Embryonic facial prominence (tissue), 1 donor: Measurements from ENCODE around the gene TMA7.
"Not testable (repeated sequence)": the region's sequence is repeated elsewhere in the genome, so short reads cannot be mapped to it uniquely, and the experiment has no call there.

Experiments used
- DNase-seq: peaks from one replicate; pipeline ENCODE4 v3.0.0-alpha.2; 2016; ENCODE audit errors: extremely low spot score

TMA7 gene

GRCh38 chr3:48468329-48468731 lies 28.3 kb downstream of the TMA7 start:
- DNase-seq: no peak

DNA sequence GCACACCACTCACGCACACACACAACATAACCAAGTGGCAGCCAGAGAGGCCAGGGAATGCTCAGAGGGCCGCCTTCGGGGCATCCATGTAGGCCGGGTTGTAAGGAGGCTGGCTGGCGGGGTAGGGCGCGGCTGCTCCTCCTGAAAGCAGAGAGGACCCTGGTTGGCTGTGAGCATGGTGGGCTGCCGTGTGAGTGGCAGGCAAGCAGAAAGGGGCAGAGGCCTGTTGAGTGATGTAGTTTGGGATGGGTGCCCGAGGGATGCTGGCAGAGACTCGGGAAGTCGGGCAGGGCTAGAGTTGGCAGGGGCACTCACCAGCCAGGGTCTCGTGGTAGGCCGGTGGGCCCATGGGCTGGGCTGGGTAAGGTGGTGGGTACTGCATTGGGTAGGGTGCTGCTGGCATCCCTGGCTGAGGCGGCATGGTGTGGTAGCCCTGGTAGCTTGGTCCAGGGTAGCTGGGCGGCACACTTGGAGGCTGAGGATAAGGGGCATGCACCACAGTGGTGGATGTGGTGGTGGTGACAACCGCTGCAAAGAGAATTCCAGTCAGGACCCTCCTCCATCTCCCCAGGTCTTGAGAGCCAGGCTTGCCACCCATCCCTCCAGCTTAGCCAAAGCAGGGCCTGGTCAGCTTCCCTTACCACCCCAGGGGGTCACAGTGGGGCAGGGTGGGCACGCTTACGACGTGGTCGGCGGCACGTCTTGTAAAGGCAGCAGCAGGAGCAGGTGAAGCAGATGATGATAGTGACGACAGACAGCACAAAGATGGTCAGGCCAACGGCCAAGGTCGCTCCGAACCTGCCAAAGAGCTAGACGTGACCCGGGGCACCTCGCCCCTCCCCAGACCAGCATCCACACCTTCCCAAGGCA lies 29.2 kb downstream of the TMA7 start:
- DNase-seq: no peak

- no peak for DNase-seq
Observed at GRCh38 chr3:48470286-48470685, 30.2 kb downstream of the TMA7 start.

DNA sequence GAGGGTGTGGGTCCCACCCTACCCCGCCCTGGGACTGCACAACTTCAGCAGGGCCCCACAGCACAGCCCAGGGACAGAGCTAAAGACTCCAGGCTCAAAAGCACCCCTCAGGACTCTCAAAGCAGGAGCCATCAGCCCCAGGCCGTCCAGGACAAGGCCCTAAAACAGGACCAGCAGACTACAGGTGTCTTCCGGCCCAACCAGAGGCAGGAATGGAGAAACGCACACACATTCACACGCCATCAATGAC lies 32.5 kb downstream of the TMA7 start:
- no peak for DNase-seq

DNA sequence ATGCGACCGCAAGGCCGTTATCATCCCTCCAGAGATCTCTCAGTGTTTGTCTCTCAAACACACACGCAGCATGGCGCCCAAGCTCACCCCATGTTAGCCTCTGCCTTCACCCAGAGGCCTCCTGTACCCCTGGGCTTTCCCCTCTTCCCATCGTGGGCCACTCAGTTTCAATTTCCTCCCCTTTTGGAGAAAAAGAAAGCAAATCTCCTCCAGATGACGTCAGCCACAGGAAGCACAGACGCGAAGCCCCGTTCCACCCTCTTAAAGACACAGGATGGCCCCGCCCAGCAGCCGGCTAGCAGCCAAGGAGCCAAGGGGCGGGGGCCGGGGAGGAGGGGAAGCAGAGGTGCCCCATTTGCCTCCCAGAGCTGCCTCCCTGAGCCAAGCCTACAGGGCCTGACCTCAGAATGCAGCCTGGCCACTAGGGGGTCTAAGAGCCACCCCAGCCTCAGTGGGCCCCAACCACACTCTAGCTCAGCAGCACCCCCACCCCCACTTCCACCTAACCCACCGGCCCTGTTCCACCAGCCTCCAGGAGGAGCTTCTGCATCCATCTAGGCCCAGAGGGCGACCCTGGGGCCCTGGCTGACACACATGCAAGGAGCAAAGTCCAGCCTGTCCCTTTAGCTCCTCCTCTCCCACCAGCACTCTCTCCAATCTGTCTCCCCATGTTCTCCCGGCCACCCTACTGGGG lies 33.0 kb downstream of the TMA7 start:
- DNase-seq: peak; percentile 89

DNA sequence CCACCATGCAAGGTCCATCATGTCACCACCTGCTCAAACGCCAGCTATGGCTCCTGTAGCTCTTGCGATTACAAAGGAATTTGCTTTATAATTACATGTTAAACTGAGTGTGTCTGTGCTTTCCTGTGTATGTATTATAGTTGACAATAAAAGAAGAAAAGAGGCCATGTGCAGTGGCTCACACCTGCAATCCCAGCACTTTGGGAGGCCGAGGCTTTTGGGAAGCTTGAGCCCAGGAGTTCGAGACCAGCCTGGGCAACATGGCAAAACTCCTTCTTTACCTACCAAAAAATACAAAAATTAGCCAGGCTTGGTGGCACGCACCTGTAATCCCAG lies 33.5 kb downstream of the TMA7 start:
- DNase-seq: no peak

GRCh38 chr3:48474031-48474430 lies 34.0 kb downstream of the TMA7 start:
- DNase-seq: not testable (repeated sequence)

DNA sequence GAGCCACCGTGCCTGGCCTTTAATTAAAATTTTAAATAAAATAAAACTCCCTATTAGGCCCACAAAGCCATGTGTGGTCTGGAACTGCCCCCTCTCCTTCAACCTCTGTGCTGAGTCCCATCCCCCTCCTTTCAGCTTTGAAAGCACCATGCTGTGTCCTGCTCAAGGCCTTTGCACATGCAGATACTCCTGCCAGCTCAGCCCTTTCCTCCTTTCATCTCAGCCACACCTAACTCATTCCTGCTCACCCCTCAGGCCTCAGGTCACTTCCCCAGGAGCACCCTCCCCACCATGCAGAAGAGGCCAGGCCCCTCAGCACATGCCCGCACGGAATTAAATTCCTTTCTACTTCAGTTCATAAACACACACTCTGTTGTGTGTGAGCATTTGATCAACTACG lies 34.6 kb downstream of the TMA7 start:
- DNase-seq: no peak

GRCh38 chr3:48475188-48475587 lies 35.1 kb downstream of the TMA7 start:
- no peak for DNase-seq

DNA sequence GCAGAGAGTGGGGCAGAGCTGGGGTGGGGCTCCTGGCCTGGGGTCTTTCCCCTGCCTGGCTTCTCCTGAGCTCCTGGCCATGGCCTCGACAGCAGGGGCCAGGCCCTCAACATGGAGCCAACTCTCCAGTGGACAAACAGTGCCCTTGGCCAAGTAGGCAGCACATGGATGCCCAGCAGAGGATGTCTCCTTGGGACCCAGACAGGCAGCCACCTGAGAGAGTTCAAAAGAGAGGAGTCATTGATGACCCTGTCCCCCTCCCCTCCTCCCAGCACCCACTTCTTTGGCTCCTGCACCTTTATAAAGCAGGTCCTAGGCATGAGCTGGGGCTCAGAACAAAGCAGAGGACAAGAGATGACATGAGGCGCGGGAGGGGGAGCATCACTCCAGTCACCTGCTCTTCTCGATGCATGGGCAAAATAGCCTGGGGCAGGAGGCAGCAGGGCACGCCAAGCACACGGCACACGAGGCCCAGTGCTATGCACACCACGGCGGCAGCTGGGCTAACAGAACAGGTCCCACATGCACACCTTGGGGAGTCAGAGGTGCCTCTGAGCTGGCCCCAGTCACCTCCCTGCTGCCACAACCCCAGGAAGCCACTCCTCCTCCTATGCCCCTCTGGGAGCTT lies 36.5 kb downstream of the TMA7 start:
- DNase-seq: no peak

DNA sequence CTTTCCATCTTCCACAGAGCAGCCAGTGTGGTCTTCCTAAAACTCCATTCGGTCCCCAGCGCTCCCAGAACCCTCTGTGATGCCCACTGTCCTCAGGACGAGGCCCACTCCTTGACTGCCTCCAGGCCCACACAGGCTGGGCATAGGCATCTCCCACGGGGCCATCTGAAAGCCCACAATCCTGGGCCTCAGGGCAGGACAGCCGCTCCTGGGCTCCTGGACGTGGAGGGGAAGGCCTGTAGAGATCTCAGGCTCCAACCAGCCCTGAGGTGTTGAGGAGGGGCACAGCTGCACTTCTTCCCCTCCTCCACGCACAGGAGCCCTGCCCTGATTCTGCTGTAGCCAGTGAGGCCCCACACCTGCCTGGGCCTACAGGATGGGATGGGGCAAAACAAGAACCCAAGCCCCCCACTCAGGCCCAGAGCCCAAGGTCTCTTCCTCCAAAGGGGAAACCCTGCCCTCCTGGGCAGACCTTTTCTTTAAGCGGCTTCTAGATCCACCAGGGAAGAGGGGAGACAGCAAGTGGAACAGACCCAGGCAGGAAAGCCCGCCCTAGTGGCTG lies 38.0 kb downstream of the TMA7 start:
- no peak for DNase-seq

- DNase-seq: no peak
Observed at GRCh38 chr3:48478626-48479555, 38.8 kb downstream of the TMA7 start.

DNA sequence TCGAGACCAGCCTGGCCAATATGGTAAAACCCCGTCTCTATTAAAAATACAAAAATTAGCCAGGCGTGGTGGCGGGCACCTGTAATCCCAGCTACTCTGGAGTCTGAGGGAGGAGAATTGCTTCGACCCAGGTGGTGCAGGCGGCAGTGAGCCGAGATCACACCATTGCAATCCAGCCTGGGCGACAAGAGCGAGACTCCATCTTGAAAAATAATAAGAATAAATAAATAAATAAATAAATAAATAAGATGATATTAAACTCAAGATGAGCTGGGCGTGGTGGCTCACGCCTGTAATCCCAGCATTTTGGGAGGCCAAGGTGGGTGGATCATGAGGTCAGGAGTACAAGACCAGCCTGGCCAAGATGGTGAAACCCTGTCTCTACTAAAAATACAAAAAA lies 40.8 kb downstream of the TMA7 start:
- DNase-seq: not testable (repeated sequence)

DNA sequence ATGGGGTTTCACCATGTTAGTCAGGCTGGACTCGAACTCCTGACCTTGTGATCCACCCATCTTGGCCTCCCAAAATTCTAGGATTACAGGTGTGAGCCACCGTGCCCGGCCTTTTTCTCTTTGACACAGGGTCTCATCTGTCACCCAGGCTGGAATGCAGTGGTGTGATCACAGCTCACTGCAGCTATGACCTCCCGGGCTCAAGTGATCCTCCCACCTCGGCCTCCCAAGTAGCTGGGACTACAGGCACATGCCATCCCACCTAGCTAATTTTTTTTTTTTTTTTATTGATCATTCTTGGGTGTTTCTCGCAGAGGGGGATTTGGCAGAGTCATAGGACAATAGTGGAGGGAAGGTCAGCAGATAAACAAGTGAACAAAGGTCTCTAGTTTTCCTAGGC lies 42.8 kb downstream of the TMA7 start:
- DNase-seq: not testable (repeated sequence)

DNA sequence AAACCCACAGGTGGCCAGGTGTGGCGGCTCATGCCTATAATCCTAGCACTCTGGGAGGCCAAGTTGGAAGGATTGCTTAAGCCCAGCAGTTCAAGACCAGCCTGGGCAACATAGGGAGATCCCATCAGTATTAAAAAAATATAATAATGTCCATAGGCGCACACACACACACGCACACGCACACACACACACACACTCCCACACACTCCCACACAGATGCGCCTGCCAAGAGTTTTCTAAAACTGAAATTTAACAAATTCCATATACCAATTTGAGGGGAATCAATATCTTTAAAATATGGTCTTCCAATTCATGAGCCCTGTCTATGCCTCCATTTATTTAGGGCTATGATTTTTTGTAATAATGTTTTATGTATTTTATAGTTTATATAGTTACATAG lies 46.9 kb downstream of the TMA7 start:
- DNase-seq: no peak

- DNase-seq: no peak
Observed at GRCh38 chr3:48492461-48493202, 52.6 kb downstream of the TMA7 start.

- no peak for DNase-seq
Observed at GRCh38 chr3:48493203-48493501, 53.1 kb downstream of the TMA7 start.
